Activated gamma-delta T cell (primary cell): ENCODE results near the gene ARNT2.
"Not testable (repeated sequence)": the region's sequence is repeated elsewhere in the genome, so short reads cannot be mapped to it uniquely, and the experiment has no call there.

Experiments
- DNase-seq: peaks from one replicate; lab custom pipeline; 2025; lab: John Stamatoyannopoulos, UW
- total RNA-seq, 2 donors: gene quantifications; one replicate each; lab custom pipeline; 2026; lab: John Stamatoyannopoulos, UW

ARNT2 gene
- 0.74 to 0.77 reads per million in 2 donors for total RNA-seq

GRCh38 chr15:80404057-80404760, at the start of gene ARNT2:
ARNT2 (plus strand) TSS chr15:80404382; CDS start chr15:80404516, 134 bp downstream.
- DNase-seq = no peak

- DNase-seq = no peak
These were observed 37.1 kb upstream of the ARNT2 start for GRCh38 chr15:80367094-80367493.

- no peak for DNase-seq
These were observed 36.5 kb upstream of the ARNT2 start for GRCh38 chr15:80367661-80368060.

- no peak for DNase-seq
These were observed 32.3 kb upstream of the ARNT2 start for GRCh38 chr15:80371924-80372323.

- no peak for DNase-seq
These were observed 29.7 kb upstream of the ARNT2 start for GRCh38 chr15:80374441-80374840.

- no peak for DNase-seq
These were observed 28.0 kb upstream of the ARNT2 start for GRCh38 chr15:80375968-80376891.

GRCh38 chr15:80379693-80380092, 24.5 kb upstream of the ARNT2 start:
- DNase-seq = no peak

GRCh38 chr15:80380154-80380553, 24.0 kb upstream of the ARNT2 start:
- DNase-seq = no peak

GRCh38 chr15:80382285-80382684, 21.9 kb upstream of the ARNT2 start:
- no peak for DNase-seq

- no peak for DNase-seq
These were observed 19.8 kb upstream of the ARNT2 start for GRCh38 chr15:80384432-80384831.

- DNase-seq = no peak
These were observed 18.0 kb upstream of the ARNT2 start for GRCh38 chr15:80386151-80386550.

GRCh38 chr15:80388326-80388725, 15.9 kb upstream of the ARNT2 start:
- DNase-seq = no peak

- DNase-seq = no peak
These were observed 14.8 kb upstream of the ARNT2 start for GRCh38 chr15:80389370-80389769.

- DNase-seq = not testable (repeated sequence)
These were observed 13.2 kb upstream of the ARNT2 start for GRCh38 chr15:80390942-80391341.

- no peak for DNase-seq
These were observed 8.6 kb upstream of the ARNT2 start for GRCh38 chr15:80395616-80396015.

GRCh38 chr15:80396096-80396495, 8.1 kb upstream of the ARNT2 start:
- no peak for DNase-seq

GRCh38 chr15:80399508-80399907, 4.7 kb upstream of the ARNT2 start:
- DNase-seq = no peak

GRCh38 chr15:80401456-80401855, 2.7 kb upstream of the ARNT2 start:
- no peak for DNase-seq

- DNase-seq = no peak
These were observed 1.8 kb upstream of the ARNT2 start for GRCh38 chr15:80402339-80402738.

GRCh38 chr15:80403712-80404056, 498 bp upstream of the ARNT2 start:
- no peak for DNase-seq

- no peak for DNase-seq
These were observed 775 bp downstream of the ARNT2 start for GRCh38 chr15:80404761-80405553.

- no peak for DNase-seq
These were observed 1.3 kb downstream of the ARNT2 start for GRCh38 chr15:80405554-80405850.

- DNase-seq = no peak
These were observed 1.8 kb downstream of the ARNT2 start for GRCh38 chr15:80405970-80406369.
